Thoracic aorta (tissue), 2 donors: ENCODE data around the gene WNK2. TPM values are rescaled to one million over a fixed set of nuclear protein-coding genes. Genes with fewer than 3 reads are reported as not detected.

Source experiments
- ATAC-seq: fragments of 150-250 bp; one replicate; pipeline ENCODE4 v1.8.0; 2017; ENCODE audit warnings: low read depth; ENCODE audit not compliant: insufficient number of reproducible peaks, low FRiP score
- DNase-seq: peaks from one replicate; pipeline ENCODE4 v3.0.0-alpha.2; 2020; ENCODE audit warnings: low spot score
- H3K27ac ChIP-seq, 2 donors: fragments of 200-600 bp; sonication (generic); 1 replicate in 1 of 2; 2 replicates in 1 of 2; pipeline ENCODE4 v1.5.1; 2016; ENCODE audit warnings: mild to moderate bottlenecking in 2 of 2, moderate library complexity in 2 of 2
- H3K27me3 ChIP-seq: fragments of 200-600 bp; sonication (generic); replicated peaks from 2 replicates; pipeline ENCODE4 v1.6.0; 2016; ENCODE audit warnings: mild to moderate bottlenecking; ENCODE audit not compliant: insufficient read depth
- H3K36me3 ChIP-seq: fragments of 200-600 bp; sonication (generic); one replicate; pipeline ENCODE4 v1.5.1; 2016
- H3K4me1 ChIP-seq, 2 donors: fragments of 200-600 bp; sonication (generic); 1 replicate in 1 of 2; 2 replicates in 1 of 2; pipeline versions ENCODE4 v1.5.1 to v1.6.0; 2016; ENCODE audit warnings: low read depth in 2 of 2, mild to moderate bottlenecking in 1 of 2; ENCODE audit not compliant: control insufficient read depth in 1 of 2
- H3K4me3 ChIP-seq: fragments of 200-600 bp; sonication (generic); 2 replicates; pipeline ENCODE4 v1.5.1; 2016; ENCODE audit warnings: mild to moderate bottlenecking
- H3K9me3 ChIP-seq: fragments of 200-600 bp; sonication (generic); 2 replicates; pipeline ENCODE4 v1.5.1; 2016
- total RNA-seq, 2 donors: library from RNA; depleted of rRNA; stranded (reverse); fragments of >200 nt; gene quantifications; one replicate each; pipeline versions ENCODE4 v1.1.0 to v1.2.3, GENCODE V29; 2016
- TF ChIP-seq, protein P1 (sequence below): fragments of 200-600 bp; sonication (generic); IDR thresholded peaks from one replicate; pipeline ENCODE4 v1.5.1; 2019; ENCODE audit warnings: antibody characterized with exemption

The WNK2 gene
- total RNA-seq, 2 donors from 2014 or later = 0.95 to 4.7 TPM

DNA sequence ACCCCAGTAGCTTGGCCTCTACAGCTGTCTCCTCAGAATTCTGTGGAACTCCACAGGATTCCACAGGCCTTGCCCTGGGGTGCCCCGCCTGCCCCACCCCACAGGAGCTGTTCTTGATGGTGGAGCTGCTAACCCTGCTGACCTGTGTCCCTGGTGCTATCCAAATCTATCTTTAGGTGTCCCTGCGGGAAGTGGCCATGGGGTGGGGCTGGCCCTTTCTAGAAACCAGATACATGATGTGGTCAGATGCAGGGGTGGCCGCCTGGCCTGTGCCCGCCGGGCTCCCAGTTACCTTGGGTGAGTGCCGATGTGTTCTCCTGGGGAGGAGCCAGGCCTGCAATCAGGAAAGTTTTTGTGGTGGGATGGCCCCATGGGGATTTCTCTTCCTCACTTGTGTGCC is 34.2 kb downstream of the WNK2 start:
- H3K27ac ChIP-seq = no peak overlapping the region

DNA sequence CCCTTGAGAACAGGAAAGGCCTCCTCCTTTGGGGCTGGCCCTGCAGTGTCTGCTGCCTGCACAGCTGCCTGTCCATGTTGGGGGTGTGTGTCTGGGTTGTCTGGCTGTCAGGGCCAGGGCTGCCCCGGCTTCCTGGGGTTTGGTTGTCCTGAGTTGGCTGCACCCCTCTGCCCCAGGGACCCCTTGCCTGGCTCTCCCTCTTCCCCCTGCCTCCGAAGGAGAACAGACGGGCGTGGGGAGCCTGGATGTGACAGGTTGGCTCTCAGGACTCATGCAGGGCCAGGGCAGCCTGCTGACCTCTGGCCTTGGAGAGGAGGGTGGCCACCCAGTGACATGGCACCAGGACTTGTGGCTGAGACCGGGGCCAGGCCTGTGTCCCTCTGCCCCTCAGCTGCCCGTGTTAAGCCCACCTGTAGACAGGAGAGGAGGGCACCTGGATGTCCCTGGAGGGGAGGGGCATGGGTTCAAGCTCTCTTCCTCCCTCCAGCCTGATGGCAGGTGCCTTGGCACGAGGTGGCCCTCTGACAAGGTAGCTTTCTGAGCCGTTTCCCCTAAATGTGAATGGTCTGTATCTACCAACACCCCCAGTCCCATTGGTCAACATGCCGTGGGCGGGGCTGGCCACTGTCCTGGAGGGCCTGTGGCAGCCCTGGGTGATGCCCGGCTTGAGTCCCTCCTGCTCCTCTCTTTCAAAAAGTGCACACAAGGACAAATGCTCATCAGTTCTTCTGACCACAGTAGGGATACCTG is 34.9 kb downstream of the WNK2 start:
- no peak overlapping the region for H3K27ac ChIP-seq

More for the DNA sequence above, 34.2 kb downstream of the WNK2 start:
- no peak for DNase-seq
- TF ChIP-seq, protein P1, sequence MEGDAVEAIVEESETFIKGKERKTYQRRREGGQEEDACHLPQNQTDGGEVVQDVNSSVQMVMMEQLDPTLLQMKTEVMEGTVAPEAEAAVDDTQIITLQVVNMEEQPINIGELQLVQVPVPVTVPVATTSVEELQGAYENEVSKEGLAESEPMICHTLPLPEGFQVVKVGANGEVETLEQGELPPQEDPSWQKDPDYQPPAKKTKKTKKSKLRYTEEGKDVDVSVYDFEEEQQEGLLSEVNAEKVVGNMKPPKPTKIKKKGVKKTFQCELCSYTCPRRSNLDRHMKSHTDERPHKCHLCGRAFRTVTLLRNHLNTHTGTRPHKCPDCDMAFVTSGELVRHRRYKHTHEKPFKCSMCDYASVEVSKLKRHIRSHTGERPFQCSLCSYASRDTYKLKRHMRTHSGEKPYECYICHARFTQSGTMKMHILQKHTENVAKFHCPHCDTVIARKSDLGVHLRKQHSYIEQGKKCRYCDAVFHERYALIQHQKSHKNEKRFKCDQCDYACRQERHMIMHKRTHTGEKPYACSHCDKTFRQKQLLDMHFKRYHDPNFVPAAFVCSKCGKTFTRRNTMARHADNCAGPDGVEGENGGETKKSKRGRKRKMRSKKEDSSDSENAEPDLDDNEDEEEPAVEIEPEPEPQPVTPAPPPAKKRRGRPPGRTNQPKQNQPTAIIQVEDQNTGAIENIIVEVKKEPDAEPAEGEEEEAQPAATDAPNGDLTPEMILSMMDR = no peak
- no peaks in the 10 kb centered on the region for H3K36me3 ChIP-seq
- H3K9me3 ChIP-seq = peaks cover 9% of the 10 kb centered on the region
- no peak overlapping the region for H3K4me3 ChIP-seq
- H3K4me1 ChIP-seq = peaks cover 0 to under 1% of the 10 kb centered on the region in 2 donors
- H3K27me3 ChIP-seq = no peaks in the 10 kb centered on the region
- no peak for ATAC-seq

DNA sequence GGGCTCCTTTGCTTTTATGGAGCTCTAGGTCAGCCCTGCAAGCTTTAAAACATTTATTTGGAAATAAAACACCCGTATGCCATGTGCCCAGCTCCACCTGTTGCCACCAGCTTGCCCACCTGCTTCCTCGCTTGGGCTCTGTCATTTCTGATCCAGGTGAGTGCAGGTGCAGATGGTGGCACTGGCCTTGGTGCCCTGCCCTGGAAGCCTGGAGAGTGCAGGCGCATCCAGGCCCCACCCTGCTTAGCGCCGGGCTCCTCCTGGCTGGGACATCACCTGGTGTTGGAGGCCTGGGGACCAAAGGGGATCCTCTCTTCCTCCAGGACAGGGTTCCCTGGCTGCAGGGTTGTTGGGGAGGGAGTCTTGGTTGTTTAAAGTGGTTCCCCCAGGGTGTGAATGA is 35.8 kb downstream of the WNK2 start:
- no peaks in the 10 kb centered on the region for H3K27me3 ChIP-seq
- ATAC-seq (no peak), DNase-seq (no peak)
- no peaks in the 10 kb centered on the region for H3K36me3 ChIP-seq
- H3K4me1 ChIP-seq = peaks cover 0 to 9% of the 10 kb centered on the region in 2 donors
- H3K4me3 ChIP-seq = no peak overlapping the region
- peaks cover 9% of the 10 kb centered on the region for H3K9me3 ChIP-seq
- no peak overlapping the region for H3K27ac ChIP-seq
- TF ChIP-seq, protein P1 = no peak

More for the DNA sequence above, 34.9 kb downstream of the WNK2 start:
- H3K36me3 ChIP-seq = no peaks in the 10 kb centered on the region
- TF ChIP-seq, protein P1 = no peak
- peaks cover 0 to 7% of the 10 kb centered on the region in 2 donors for H3K4me1 ChIP-seq
- no peak overlapping the region for H3K4me3 ChIP-seq
- no peaks in the 10 kb centered on the region for H3K27me3 ChIP-seq
- ATAC-seq (no peak), DNase-seq (no peak)
- H3K9me3 ChIP-seq = peaks cover 9% of the 10 kb centered on the region

DNA sequence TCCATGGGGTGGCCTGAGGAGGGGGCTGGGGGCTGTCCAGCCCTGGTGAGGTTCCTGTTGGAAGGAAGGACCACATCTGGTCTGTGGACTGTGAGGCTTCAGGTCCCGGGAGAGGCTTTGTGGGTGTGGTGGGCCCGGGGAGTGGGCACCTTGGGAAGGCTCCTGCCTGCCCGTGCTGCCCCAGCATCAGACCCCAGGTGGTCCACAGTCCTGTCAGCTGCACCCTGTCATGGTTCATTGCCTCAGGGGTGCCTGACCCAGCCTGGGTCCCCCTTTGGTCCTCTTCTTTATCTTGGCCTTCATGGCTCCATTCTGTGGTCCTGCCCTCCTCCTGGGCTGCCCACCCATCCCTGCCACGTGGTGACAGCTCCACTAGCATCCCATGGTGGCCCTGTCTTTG is 36.7 kb downstream of the WNK2 start:
- no peak overlapping the region for H3K4me3 ChIP-seq
- TF ChIP-seq, protein P1 = no peak
- H3K4me1 ChIP-seq = peaks cover 0 to 9% of the 10 kb centered on the region in 2 donors
- no peaks in the 10 kb centered on the region for H3K27me3 ChIP-seq
- H3K9me3 ChIP-seq = peaks cover 6% of the 10 kb centered on the region
- H3K27ac ChIP-seq = no peak overlapping the region
- ATAC-seq (no peak), DNase-seq (no peak)
- H3K36me3 ChIP-seq = no peaks in the 10 kb centered on the region

DNA sequence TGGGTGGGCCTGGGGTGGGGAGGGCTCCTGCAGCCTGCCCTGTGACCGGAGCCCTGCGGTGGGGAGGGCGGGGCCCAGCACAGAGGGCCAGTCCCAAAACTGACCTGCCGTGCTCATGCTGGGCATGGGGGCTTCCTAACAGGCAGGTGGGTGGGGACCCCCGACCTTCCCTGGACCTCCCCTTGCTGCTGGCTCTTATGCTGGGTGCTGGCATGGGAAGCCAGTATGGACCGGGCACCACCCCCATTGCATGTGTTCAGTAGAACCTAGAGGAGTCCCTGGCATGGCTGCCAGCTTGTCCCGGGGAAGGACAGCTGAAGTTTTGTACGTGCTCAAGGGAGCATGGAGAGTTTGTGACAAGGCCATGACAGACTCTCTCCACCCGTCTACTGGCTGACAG is 37.1 kb downstream of the WNK2 start:
- no peak for DNase-seq
- Histone ChIP-seq H3K4me3 (no peak overlapping the region), H3K27me3 (no peaks in the 10 kb centered on the region), H3K27ac (no peak overlapping the region), H3K36me3 (no peaks in the 10 kb centered on the region), H3K9me3 (peaks cover 2% of the 10 kb centered on the region), H3K4me1 (peaks cover 0 to 9% of the 10 kb centered on the region in 2 donors)
- TF ChIP-seq, protein P1 = no peak
- no peak for ATAC-seq
